OCI-LY1 (cell line): ENCODE results near the gene RNF144A.

ENCODE experiments used
- H2AFZ ChIP-seq: fragments of 200-600 bp; sonication (generic), shearing (Covaris generic); 2 replicates; pipeline ENCODE4 v1.6.0; 2014; ENCODE audit warnings: antibody characterized with exemption, mild to moderate bottlenecking, low read length
- H3F3A ChIP-seq: fragments of 200-600 bp; sonication (generic), shearing (Covaris generic); 2 replicates; pipeline ENCODE4 v1.6.0; 2014; ENCODE audit warnings: mild to moderate bottlenecking, antibody characterized with exemption, low read length, moderate library complexity; ENCODE audit not compliant: insufficient read depth
- H3K27ac ChIP-seq: fragments of 200-600 bp; sonication (generic); 2 replicates; pipeline ENCODE4 v1.5.1; 2014; ENCODE audit warnings: low read length, mixed run types, mild to moderate bottlenecking, low read depth; ENCODE audit not compliant: poor library complexity, severe bottlenecking
- H3K27me3 ChIP-seq: fragments of 200-600 bp; sonication (generic); 2 replicates; pipeline ENCODE4 v1.6.0; 2014; ENCODE audit warnings: antibody characterized with exemption, mild to moderate bottlenecking, low read length, moderate library complexity; ENCODE audit not compliant: insufficient read depth
- H3K36me3 ChIP-seq: fragments of 200-600 bp; sonication (generic); 2 replicates; pipeline ENCODE4 v1.6.1; 2014; ENCODE audit warnings: mild to moderate bottlenecking, antibody characterized with exemption, low read length, moderate library complexity, mixed read lengths; ENCODE audit not compliant: insufficient read depth
- H3K4me1 ChIP-seq: fragments of 200-600 bp; sonication (generic); 2 replicates; pipeline ENCODE4 v1.5.1; 2014; ENCODE audit warnings: mild to moderate bottlenecking, low read length, moderate library complexity; ENCODE audit not compliant: insufficient read depth, severe bottlenecking
- H3K4me2 ChIP-seq: fragments of 200-600 bp; sonication (generic), shearing (Covaris generic); 2 replicates; pipeline ENCODE4 v1.6.1; 2014; ENCODE audit warnings: low read length
- H3K4me3 ChIP-seq: fragments of 200-600 bp; sonication (generic); 2 replicates; pipeline ENCODE4 v1.5.1; 2014; ENCODE audit warnings: low read length, low read depth, mild to moderate bottlenecking, mixed read lengths; ENCODE audit not compliant: poor library complexity, severe bottlenecking
- H3K79me2 ChIP-seq: fragments of 200-600 bp; shearing (Covaris generic); 2 replicates; pipeline ENCODE4 v1.6.1; 2016; ENCODE audit warnings: mixed run types, low read length, mixed read lengths; ENCODE audit not compliant: insufficient read depth
- H3K9ac ChIP-seq: fragments of 200-600 bp; sonication (generic), shearing (Covaris generic); 2 replicates; pipeline ENCODE4 v1.6.1; 2014; ENCODE audit warnings: mild to moderate bottlenecking, low read length, mixed read lengths
- H3K9me2 ChIP-seq: fragments of 200-600 bp; sonication (generic), shearing (Covaris generic); 2 replicates; pipeline ENCODE4 v1.6.1; 2014; ENCODE audit warnings: low read depth, mild to moderate bottlenecking, low read length, mixed read lengths
- H3K9me3 ChIP-seq: fragments of 200-600 bp; shearing (Covaris generic); 2 replicates; pipeline ENCODE4 v1.6.1; 2014; ENCODE audit warnings: low read length, mixed read lengths
- H4K20me1 ChIP-seq: fragments of 200-600 bp; sonication (generic), shearing (Covaris generic); 2 replicates; pipeline ENCODE4 v1.6.0; 2016; ENCODE audit warnings: mild to moderate bottlenecking, low read length; ENCODE audit not compliant: insufficient read depth
- CTCF ChIP-seq: fragments of 200-600 bp; sonication (generic), shearing (Covaris generic); IDR thresholded peaks from 2 replicates; pipeline ENCODE4 v1.5.1; 2017; ENCODE audit warnings: mild to moderate bottlenecking, antibody characterized with exemption, low read length, moderate library complexity, mixed read lengths
- EZH2 ChIP-seq: fragments of 200-600 bp; sonication (generic), shearing (Covaris generic); IDR thresholded peaks from 2 replicates; pipeline ENCODE4 v1.8.0; 2017; ENCODE audit warnings: borderline replicate concordance, mixed run types, mild to moderate bottlenecking, antibody characterized with exemption, low read length, moderate library complexity, mixed read lengths

RNF144A gene

GRCh38 chr2:6982934-6983589 lies 65.8 kb downstream of the RNF144A start:
- no peaks in the 10 kb centered on the region for H3K9me2 ChIP-seq
- no peaks in the 10 kb centered on the region for H3F3A ChIP-seq
- H4K20me1 ChIP-seq, result no peaks in the 10 kb centered on the region
- no peak overlapping the region for H3K9ac ChIP-seq
- no peaks in the 10 kb centered on the region for H3K4me1 ChIP-seq
- no peaks in the 10 kb centered on the region for H3K9me3 ChIP-seq
- no peak overlapping the region for H3K4me3 ChIP-seq
- no peak overlapping the region for H2AFZ ChIP-seq
- H3K79me2 ChIP-seq, result no peaks in the 10 kb centered on the region
- H3K27ac ChIP-seq, result no peak overlapping the region
- peaks cover 5% of the 10 kb centered on the region; the same call in 1 of the 2 replicates for H3K27me3 ChIP-seq
- no peaks in the 10 kb centered on the region; the same call in 1 of the 2 replicates for H3K36me3 ChIP-seq
- H3K4me2 ChIP-seq, result no peak overlapping the region
- no peak for TF ChIP-seq CTCF
- no peak for TF ChIP-seq EZH2

- Histone ChIP-seq H3K4me1 (no peaks in the 10 kb centered on the region), H3K79me2 (no peaks in the 10 kb centered on the region), H3F3A (no peaks in the 10 kb centered on the region), H3K36me3 (no peaks in the 10 kb centered on the region), H3K4me2 (no peak overlapping the region), H3K9me3 (no peaks in the 10 kb centered on the region), H3K9me2 (no peaks in the 10 kb centered on the region), H3K27ac (no peak overlapping the region), H4K20me1 (no peaks in the 10 kb centered on the region), H2AFZ (no peak overlapping the region), H3K4me3 (no peak overlapping the region), H3K27me3 (peaks cover 5% of the 10 kb centered on the region; the same call in 1 of the 2 replicates), H3K9ac (no peak overlapping the region)
- TF ChIP-seq EZH2 (no peak), CTCF (no peak)
Measured at GRCh38 chr2:6986301-6986911, 69.2 kb downstream of the RNF144A start.

- H4K20me1 ChIP-seq, result no peaks in the 10 kb centered on the region
- no peaks in the 10 kb centered on the region for H3K9me3 ChIP-seq
- H3K36me3 ChIP-seq, result no peaks in the 10 kb centered on the region
- H3K9ac ChIP-seq, result no peak overlapping the region
- H3K9me2 ChIP-seq, result no peaks in the 10 kb centered on the region
- peaks cover 5% of the 10 kb centered on the region; the same call in 1 of the 2 replicates for H3K27me3 ChIP-seq
- H2AFZ ChIP-seq, result no peak overlapping the region
- H3K4me1 ChIP-seq, result no peaks in the 10 kb centered on the region
- no peak overlapping the region for H3K27ac ChIP-seq
- no peak overlapping the region for H3K4me3 ChIP-seq
- H3K4me2 ChIP-seq, result no peak overlapping the region
- H3F3A ChIP-seq, result no peaks in the 10 kb centered on the region
- TF ChIP-seq CTCF (no peak), EZH2 (no peak)
- no peaks in the 10 kb centered on the region for H3K79me2 ChIP-seq
Measured at GRCh38 chr2:6986912-6987361, 69.7 kb downstream of the RNF144A start.
